ENCODE data around the gene BTBD7.

DNA sequence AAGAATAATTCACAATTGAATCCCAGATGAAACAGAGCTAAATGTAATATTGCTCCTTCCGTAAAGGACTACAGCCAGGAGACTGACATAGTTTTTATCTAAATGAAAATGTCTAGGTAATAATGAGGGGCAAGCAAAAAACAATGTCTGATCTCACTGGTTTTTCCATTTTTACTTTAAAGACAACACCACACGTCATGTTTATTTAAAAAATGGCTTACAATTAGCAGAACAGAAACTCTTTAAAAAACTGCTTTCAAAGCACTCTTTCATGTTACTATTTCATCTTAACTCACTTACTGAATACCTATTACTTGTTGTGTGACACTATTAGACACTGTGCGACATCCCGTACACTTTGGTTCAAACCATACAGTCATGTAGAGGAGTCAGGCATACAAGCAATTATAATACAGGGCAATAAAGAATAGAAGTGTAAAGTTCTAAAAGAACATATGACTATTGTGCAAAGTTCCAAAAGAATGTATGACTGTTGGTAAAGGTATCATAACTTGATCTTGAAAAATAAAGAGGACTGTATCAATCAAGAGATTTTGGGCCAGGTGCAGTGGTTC, 9.1 kb downstream of the BTBD7 start:
- TF ChIP-seq, protein P1, sequence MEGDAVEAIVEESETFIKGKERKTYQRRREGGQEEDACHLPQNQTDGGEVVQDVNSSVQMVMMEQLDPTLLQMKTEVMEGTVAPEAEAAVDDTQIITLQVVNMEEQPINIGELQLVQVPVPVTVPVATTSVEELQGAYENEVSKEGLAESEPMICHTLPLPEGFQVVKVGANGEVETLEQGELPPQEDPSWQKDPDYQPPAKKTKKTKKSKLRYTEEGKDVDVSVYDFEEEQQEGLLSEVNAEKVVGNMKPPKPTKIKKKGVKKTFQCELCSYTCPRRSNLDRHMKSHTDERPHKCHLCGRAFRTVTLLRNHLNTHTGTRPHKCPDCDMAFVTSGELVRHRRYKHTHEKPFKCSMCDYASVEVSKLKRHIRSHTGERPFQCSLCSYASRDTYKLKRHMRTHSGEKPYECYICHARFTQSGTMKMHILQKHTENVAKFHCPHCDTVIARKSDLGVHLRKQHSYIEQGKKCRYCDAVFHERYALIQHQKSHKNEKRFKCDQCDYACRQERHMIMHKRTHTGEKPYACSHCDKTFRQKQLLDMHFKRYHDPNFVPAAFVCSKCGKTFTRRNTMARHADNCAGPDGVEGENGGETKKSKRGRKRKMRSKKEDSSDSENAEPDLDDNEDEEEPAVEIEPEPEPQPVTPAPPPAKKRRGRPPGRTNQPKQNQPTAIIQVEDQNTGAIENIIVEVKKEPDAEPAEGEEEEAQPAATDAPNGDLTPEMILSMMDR (IDR thresholded peaks at IDR 0.05): no peak
- TF ChIP-seq POLR2A (IDR thresholded peaks at IDR 0.05): no peak
